SK-N-DZ (cell line): ENCODE results near the gene RHOT2.

Experiments
- DNase-seq: peaks from one replicate; pipeline ENCODE4 v3.0.0-alpha.2; 2015; ENCODE audit warnings: low spot score

Gene RHOT2

GRCh38 chr16:695355-696089 is 27.6 kb downstream of the RHOT2 start:
- no peak for DNase-seq

DNA sequence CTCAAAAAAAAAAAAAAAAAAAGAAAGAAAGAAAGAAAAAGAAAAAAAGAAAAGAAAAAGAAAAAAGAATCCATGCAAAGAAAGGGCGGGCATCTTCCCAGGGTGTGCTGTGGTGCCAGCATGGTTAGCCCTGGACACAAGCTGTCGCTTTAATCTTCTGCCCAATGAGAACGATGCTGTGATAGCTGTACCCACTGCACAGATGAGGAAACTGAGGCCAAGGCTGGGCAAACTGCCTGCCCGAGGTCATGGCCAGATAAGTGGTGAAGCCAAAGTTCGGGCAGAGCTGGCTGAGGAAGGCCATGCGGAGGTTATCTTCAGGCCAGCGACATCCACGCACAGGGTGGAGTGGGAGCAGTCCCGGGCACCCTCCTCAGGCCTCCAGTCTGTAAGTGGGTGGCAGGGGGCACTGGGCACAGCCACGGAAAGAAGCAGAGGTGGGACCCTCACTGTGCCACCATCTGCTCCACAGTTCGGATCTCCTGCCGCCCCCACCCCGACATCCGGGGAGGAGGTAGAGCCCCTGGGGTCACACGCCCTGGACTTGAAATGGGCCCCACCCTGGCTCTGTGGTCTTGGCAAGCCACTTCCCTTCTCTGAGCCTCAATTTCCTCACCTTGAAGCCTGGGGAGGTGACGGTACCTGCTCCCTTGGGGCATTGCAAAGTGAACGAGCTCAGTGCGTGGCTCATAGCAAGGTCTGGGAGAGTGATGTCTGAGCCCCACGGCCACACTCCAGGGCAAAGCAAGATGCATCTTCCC is 31.2 kb downstream of the RHOT2 start:
- no peak for DNase-seq

DNA sequence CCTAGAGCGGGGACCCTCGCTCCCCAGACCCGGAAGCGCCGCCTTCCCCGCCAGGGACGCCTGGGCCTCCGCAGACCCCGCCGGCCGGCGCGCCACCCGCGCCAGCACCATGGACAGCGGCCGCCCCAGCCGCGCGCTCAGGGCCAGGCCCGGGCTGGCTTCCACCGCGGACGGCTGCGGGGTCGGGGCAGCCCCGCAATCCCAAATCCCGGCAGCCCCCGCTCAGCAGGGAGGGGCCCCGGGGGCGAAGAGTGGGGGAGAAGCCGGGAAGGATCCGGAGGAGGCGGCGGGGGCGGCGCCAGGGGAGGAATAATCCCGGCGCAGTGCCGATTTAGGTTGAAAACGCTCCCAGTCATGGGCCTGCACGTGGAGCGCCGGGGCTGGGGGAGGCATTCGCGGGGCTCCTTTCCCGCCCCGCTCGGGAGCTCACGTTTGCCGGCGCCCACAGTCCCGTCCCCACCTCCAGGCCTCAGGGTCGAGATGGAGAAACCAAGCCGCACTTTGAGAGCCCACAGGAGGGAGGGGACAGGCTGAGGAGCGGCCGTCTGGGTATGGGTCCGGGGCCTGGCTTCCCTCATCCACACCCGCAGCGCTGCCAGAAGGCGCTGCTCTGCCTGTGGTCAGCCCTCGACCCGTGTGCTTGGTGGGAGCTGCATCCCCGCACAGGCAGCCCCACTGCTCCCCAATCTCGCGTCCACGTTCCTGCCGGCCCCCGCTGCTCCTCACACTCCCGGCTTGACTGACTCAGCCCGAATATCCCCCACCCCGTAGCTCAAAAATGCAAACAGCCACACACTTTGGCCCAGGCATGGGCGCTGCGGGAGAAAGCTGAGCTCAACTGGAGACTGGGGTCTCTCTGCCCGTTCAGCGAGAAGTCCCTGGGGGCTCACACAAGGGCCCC is 33.0 kb downstream of the RHOT2 start:
- DNase-seq: no peak

DNA sequence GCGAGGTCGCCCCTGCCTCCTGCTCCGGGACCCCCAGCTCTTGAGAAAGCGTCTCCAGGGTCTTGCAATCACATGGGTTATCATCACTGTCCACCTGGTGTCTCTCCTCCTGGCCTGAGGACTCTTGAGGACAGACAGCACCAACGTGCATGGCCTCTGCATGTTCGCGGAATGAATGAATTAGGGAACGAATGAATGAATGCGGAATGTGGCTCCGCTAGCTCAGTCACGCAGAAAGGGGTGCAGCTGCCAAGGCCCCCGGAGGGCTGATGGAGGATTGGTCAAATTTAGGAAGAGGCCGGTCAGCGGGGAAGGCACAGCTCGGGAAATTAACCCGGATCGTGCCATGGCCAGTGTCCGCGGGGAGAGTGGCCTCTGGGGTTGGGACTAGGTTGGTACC is 34.4 kb downstream of the RHOT2 start:
- no peak for DNase-seq

DNA sequence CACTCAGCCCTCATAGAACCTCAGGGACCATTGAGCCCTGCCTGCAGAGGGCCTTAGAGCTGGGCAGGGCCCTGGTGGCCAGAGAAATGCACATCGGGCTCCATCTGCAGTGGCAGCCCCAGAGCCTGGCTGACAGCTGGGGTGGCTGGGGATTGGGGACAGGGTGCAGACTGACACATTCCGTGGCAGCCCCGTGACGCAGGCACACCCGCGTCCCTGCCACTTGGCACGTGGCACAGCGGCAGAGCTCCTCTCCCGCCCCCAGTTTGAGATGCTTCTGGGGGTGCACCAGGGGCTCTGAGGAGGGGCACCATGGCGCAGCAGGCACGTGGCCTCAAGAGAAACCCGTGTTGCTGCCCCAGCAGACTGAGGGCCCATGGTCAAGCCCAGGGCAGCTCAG is 35.5 kb downstream of the RHOT2 start:
- DNase-seq: no peak

- DNase-seq: no peak
These were observed 36.1 kb downstream of the RHOT2 start for GRCh38 chr16:704047-704446.

DNA sequence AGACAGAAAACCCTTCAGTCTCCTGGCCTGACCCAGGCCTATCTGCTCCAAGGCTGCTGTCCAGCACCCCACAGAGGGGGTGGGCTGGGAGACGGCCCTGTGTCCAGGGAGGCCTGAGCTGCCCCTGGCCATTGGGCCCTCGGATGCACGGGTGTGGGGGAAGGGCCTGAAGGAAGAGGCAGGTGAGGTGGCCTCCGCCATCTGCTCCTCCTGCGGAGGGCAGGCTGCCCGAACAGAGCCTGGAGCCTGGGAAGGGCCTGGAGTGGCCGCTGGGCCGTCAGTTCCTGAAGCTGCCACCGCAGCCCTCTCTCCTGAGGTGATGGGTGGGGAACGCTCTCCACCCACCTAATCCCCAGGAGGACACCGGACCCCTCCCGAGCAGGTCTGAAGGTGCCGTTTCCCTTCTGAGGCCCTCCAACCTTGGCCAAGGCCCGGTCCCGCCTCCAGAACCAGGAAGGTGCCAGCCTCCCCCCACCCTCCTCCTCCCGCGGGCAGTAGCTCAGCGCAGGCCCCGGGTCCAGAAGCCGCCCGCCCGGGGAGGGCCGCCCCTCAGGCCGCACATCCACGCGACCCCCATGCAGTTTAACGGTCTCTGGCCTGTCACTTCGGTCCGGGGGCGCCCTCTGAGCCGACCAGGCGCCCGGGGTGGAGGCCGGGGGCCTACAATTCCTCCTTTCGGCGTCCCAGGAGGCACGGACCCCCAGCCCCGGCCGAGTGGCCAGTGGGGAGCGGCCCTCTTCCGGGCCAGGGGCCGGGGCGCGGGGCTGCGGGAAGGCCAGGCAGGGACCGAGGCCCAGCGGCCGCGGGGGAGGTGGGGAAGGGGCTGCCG is 36.8 kb downstream of the RHOT2 start:
- no peak for DNase-seq

- peak; percentile 70 for DNase-seq
These were observed 37.7 kb downstream of the RHOT2 start, which contains the start of gene FBXL16 for GRCh38 chr16:705431-706188. Gene FBXL16, minus strand, starts transcription at chr16:705801. Its CDS starts 8,396 bp downstream, at chr16:697405.

- no peak for DNase-seq
These were observed 38.5 kb downstream of the RHOT2 start for GRCh38 chr16:706189-707061.

DNA sequence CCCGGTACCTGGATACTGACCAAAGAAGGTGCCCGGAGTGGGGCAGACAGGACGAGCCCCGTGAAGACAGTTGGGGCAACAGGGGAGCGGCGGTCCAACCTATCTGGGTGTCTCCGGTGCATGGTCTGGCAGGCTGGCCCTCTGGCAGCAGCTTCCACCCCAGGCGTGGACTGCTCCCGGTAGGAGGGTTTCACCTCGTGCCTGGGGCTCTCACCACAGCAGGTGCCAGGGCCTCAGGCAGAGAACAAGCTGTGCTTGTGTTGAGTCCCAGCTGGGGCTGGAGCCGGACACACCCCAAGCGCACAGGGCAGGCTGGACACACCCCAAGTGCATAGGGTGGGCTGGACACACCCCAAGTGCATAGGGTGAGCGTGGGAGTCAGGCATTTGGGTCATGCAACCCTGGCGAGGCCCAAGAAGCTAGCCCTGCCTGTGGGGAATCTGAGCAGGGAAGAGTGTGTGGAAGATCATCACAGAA is 39.2 kb downstream of the RHOT2 start:
- DNase-seq: no peak

- DNase-seq: no peak
These were observed 40.1 kb downstream of the RHOT2 start for GRCh38 chr16:708019-708418.

GRCh38 chr16:708959-709358 is 41.0 kb downstream of the RHOT2 start:
- DNase-seq: no peak

- DNase-seq: peak; percentile 93
These were observed 41.9 kb downstream of the RHOT2 start for GRCh38 chr16:709566-710499.

DNA sequence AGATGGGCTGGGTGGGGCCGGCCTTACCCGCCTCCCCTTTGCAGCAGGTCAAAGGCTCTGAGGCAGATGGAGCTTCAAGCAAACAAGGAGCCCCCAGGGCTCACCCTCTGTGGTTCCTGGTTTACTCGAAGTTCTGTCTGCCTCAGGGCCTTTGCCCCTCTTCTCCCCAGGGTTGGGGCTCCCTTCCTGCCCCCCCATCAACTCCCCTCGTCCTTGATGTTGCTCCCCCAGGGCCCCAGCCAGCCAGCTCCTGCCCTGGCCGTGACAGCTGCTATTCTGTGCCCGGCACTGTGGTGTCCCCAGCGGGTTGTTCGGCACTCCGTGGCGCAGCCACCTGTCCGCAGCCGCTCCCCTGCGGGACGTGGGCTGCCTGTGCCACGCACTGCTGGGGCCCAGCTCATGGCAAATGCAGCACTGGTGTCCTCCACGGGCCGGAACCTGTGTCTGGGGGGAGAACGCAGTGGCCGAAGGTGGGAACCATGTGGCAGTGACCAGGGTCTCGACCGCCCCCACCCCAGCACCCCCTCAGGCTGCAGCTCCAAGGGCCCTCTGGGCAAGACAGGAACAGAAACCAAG is 42.7 kb downstream of the RHOT2 start:
- no peak for DNase-seq

GRCh38 chr16:711084-711483 is 43.2 kb downstream of the RHOT2 start:
- DNase-seq: no peak

DNA sequence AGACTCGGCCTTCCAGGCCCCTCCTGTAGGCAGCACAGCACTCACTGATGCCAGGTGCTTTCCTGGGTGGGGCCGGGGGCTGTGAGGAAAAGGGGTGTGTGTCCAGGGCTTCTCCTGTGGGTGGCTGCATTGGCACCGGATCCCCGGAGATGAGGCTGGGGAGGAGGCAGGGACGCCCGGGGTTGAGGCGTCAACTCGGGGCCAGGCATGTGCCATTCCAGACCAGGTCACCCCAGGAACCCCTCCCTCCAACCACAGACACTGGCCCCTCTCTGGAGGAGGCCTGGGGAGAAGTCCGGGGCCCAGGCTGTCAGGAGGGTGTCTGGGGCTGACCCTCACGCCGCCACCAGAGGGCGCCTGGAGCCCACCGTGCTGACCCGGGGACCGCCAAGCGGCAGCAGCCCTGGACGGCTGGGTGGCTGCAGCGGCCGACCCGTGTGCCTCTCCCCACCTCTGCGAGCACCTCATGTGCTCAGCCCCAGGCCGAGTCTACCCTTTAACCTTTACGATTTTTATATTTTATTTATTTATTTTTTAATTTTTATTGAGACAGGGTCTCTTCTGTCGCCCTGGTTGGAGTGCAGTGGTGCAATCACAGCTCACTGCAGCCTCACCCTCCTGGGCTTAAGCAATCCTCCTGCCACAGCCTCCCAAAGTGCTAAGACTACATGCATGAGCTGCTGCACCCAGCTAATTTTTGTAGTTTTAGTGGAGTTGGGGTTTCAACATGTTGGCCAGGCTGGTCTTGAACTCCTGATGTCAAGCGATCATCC is 43.8 kb downstream of the RHOT2 start:
- peak; percentile 80 for DNase-seq

- DNase-seq: peak; percentile 70
These were observed 44.9 kb downstream of the RHOT2 start for GRCh38 chr16:712740-713250.
